ENCODE results near the gene ZNF570. TPM values are rescaled to one million over a fixed set of nuclear protein-coding genes. Genes with fewer than 3 reads are reported as not detected.

Gene ZNF570
- total and polyA plus RNA-seq, 9 donors = 4.2 to 9.0 (median 7.0) TPM

DNA sequence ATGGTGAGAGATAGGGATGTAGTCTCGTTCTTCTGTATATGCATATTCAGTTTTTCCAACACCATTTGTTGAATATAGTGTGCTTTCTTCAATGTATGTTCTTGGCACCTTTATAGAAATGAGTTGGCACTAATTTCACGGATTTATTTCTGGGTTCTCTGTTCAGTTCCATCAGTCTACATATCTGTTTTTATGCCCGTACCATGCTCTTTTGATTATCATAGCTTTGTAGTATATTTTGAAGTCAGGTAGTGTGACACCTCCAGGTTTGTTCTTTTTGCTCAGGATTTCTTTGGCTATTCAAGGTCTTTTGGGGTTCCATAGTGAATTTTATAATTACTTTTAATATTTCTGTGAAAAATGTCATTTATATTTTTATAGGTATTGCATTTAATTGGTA is 23.1 kb downstream of the ZNF570 start:
- no peak for DNase-seq

DNA sequence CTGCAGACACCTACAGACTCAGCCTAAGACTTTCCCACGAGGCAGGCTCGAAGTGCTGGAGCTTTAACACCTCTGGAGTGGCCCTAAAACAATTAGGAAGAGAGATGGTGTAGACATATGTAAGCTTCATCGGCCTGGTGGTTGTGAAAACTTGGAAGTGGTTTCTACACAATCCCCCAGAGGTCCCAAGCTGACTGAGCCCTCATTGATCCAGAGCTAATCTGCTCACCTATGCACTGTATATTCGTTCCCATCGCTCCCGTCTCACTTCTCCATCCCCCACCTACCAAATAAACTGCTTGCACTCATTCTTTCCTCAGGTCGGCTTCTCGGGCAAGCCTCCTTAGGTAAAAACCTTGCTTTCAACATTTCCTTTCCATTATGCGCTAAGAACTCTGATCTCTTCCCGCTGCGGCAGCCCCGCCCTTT is 36.8 kb downstream of the ZNF570 start:
- TF ChIP-seq EP300 (IDR thresholded peaks at IDR 0.05) (no peak), POLR2A (IDR thresholded peaks at IDR 0.05) (no peak)
- TF ChIP-seq, protein P1, sequence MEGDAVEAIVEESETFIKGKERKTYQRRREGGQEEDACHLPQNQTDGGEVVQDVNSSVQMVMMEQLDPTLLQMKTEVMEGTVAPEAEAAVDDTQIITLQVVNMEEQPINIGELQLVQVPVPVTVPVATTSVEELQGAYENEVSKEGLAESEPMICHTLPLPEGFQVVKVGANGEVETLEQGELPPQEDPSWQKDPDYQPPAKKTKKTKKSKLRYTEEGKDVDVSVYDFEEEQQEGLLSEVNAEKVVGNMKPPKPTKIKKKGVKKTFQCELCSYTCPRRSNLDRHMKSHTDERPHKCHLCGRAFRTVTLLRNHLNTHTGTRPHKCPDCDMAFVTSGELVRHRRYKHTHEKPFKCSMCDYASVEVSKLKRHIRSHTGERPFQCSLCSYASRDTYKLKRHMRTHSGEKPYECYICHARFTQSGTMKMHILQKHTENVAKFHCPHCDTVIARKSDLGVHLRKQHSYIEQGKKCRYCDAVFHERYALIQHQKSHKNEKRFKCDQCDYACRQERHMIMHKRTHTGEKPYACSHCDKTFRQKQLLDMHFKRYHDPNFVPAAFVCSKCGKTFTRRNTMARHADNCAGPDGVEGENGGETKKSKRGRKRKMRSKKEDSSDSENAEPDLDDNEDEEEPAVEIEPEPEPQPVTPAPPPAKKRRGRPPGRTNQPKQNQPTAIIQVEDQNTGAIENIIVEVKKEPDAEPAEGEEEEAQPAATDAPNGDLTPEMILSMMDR (IDR thresholded peaks at IDR 0.05) = no peak
- intact Hi-C loops (cut with DNase I) = no loop called here
- Histone ChIP-seq H3K27ac (peak overlapping the region; percentile 82 to 92), H3K9me3 (no peaks in the 10 kb centered on the region), H3K36me3 (no peaks in the 10 kb centered on the region), H3K4me3 (peak overlapping the region; percentile 74), H3K27me3 (no peaks in the 10 kb centered on the region), H3K4me1 (ENCODE audit: insufficient read depth) (peaks cover 7% of the 10 kb centered on the region)
- peak in 1 of 5 donors; percentile 17 for DNase-seq
- WGBS, 3 donors = 2% methylated on average over 12 of the region's 12 CpGs

More for the DNA sequence above, 23.1 kb downstream of the ZNF570 start:
- intact Hi-C loops (cut with DNase I) = no loop called here
- Histone ChIP-seq H3K9me3 (peaks cover 0 to 14% of the 10 kb centered on the region in 2 donors), H3K27ac (no peak overlapping the region), H3K36me3 (no peaks in the 10 kb centered on the region), H3K4me3 (no peak overlapping the region), H3K4me1 (ENCODE audit: insufficient read depth) (no peaks in the 10 kb centered on the region), H3K27me3 (no peaks in the 10 kb centered on the region)
- WGBS, 3 donors = 67 to 79% (median 72%) methylated on average over 3 of the region's 3 CpGs
- TF ChIP-seq, protein P1 (IDR thresholded peaks at IDR 0.05) = no peak
- no peak for TF ChIP-seq POLR2A (IDR thresholded peaks at IDR 0.05)
- no peak for TF ChIP-seq EP300 (IDR thresholded peaks at IDR 0.05)

DNA sequence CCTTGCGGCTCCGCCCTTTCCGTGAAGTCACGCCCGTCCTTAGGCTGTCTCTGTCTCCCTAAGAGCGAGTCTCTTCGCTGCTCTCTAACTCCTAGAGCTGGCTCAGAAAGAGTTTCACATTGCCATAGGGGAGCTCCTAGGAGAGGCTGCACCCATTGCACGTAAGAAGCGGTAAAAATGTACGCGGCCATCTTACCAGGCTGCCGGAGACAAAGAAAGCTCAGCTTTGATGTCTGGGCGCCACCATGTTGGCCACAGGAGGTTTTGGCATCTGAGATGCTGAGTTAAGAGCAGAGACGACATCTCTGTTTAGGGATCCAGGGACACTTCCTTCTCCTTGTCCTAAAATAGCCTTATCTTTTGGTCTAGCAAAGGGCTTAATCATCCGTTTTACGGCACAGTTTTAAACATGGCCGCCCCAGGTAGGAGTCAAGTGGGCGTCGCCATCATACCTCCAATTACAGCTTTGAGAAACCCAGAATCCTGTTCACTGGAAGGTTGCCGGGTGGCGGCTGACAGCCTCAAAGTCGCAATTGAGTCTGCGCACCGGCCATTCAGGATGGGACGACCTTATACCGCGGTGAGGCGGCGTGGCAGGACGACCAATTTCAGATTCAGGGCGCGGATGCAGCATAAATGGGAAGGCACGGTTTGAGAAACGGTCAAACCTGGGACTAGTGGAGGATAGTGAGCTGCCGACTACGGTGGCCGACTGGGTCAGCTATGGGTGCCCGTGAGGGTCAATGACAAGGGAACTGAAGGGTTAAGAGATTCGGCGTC is 37.4 kb downstream of the ZNF570 start, which contains the start of gene ZNF793:
ZNF793 (plus strand) TSS at position 553 of the 780 bp plus-strand sequence. CDS start 16,501 bp downstream, outside the sequence.
- WGBS, 3 donors = 0 to 1% (median 0%) methylated on average over 40 of the region's 40 CpGs
- no peaks in the 10 kb centered on the region for H3K27me3 ChIP-seq
- peak within 1 kb of the TSS; percentile 74 for H3K4me3 ChIP-seq
- peak; percentile 77 to 89 (median 86) for DNase-seq
- peaks cover 7% of the 10 kb centered on the region for H3K4me1 ChIP-seq (ENCODE audit: insufficient read depth)
- TF ChIP-seq, protein P1 (IDR thresholded peaks at IDR 0.05) = peak in 1 of 3 donors; percentile 21
- peak; percentile 10 for TF ChIP-seq EP300 (IDR thresholded peaks at IDR 0.05)
- TF ChIP-seq POLR2A (IDR thresholded peaks at IDR 0.05) = peak; percentile 11
- intact Hi-C loops (cut with DNase I) = no loop called here
- H3K9me3 ChIP-seq = no peaks in the 10 kb centered on the region
- no peaks in the 10 kb centered on the region for H3K36me3 ChIP-seq
- H3K27ac ChIP-seq = peak within 1 kb of the TSS; percentile 82 to 92

DNA sequence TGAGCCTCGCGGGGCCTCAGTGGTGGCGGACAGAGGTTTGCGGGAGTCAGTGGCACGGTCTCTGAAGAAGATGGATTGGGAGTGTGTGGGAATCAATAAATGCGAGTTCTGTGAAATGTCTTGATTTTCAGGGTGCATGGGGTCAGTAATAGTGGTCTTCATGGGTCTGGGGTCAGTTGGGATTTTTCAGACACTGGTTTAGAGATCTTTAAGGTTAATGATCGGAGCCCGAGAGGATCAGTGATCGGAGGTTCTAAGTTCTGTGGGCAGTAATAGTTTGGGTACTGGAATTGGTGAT is 38.0 kb downstream of the ZNF570 start:
- WGBS, 3 donors = 1% methylated on average over 9 of the region's 9 CpGs
- H3K36me3 ChIP-seq = no peaks in the 10 kb centered on the region
- DNase-seq = no peak
- H3K4me3 ChIP-seq = peak overlapping the region; percentile 74
- TF ChIP-seq POLR2A (IDR thresholded peaks at IDR 0.05) = no peak
- TF ChIP-seq EP300 (IDR thresholded peaks at IDR 0.05) = no peak
- TF ChIP-seq, protein P1 (IDR thresholded peaks at IDR 0.05) = no peak
- peaks cover 7% of the 10 kb centered on the region for H3K4me1 ChIP-seq (ENCODE audit: insufficient read depth)
- intact Hi-C loops (cut with DNase I) = no loop called here
- no peaks in the 10 kb centered on the region for H3K9me3 ChIP-seq
- H3K27me3 ChIP-seq = no peaks in the 10 kb centered on the region
- peak overlapping the region; percentile 82 to 92 for H3K27ac ChIP-seq
